HG03565 (cell line): ENCODE results near the gene TUBG2.
"Not testable (repeated sequence)": the region's sequence is repeated elsewhere in the genome, so short reads cannot be mapped to it uniquely, and the experiment has no call there.

Experiments used
- ATAC-seq: cut with Tn5 transposase; IDR thresholded peaks from one replicate; pipeline ENCODE4 v1.9.1; 2021; ENCODE audit warnings: mild to moderate bottlenecking, moderate library complexity; ENCODE audit not compliant: unreplicated experiment

The TUBG2 gene

GRCh38 chr17:42653179-42654124 lies 5.6 kb upstream of the TUBG2 start:
- ATAC-seq: no peak

DNA sequence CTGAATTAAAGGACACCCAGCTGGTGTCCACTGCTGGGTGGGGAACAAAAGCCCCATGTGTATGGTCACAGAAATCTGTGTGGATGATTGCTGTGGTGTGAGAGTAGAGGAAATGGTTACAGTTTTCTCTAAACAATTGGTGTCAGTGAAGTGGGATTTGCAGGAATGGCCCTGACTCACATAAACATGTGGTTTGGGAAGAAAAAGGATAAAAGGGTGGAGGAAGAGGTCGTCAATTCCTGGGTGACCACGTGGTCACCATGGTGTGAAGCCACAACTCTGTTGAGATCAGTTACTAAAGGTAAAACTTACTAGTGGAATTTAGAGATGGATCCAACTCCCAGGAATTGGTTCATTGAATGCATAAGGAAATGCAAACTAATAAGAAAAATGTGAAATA lies 3.6 kb upstream of the TUBG2 start:
- no peak for ATAC-seq

- ATAC-seq: no peak
These were observed 1.1 kb upstream of the TUBG2 start for GRCh38 chr17:42657824-42658588.

- ATAC-seq: not testable (repeated sequence)
These were observed 819 bp downstream of the TUBG2 start for GRCh38 chr17:42659932-42660274.

- ATAC-seq: no peak
These were observed 1.7 kb downstream of the TUBG2 start for GRCh38 chr17:42660692-42661345.

DNA sequence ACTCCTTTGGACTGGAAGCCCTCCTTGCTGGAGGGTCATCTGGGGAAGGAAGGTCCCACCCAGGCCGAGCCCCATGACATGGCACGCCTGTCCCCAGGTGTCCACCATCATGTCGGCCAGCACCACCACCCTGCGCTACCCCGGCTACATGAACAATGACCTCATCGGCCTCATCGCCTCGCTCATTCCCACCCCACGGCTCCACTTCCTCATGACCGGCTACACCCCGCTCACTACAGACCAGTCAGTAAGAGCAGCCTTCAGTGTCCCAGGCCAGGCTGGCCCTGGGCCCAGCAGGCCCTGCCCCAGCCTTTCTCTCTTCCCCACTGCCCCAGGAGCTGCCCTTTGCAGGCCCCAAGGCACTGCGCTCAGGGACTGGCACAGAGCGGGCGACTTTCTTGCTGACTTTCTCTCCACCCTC lies 6.5 kb downstream of the TUBG2 start:
- no peak for ATAC-seq

GRCh38 chr17:42666126-42666525 lies 7.0 kb downstream of the TUBG2 start:
- not testable (repeated sequence) for ATAC-seq

GRCh38 chr17:42667088-42667951 lies 8.2 kb downstream of the TUBG2 start:
- no peak for ATAC-seq

- ATAC-seq: no peak
These were observed 10.6 kb downstream of the TUBG2 start for GRCh38 chr17:42669705-42669976.

DNA sequence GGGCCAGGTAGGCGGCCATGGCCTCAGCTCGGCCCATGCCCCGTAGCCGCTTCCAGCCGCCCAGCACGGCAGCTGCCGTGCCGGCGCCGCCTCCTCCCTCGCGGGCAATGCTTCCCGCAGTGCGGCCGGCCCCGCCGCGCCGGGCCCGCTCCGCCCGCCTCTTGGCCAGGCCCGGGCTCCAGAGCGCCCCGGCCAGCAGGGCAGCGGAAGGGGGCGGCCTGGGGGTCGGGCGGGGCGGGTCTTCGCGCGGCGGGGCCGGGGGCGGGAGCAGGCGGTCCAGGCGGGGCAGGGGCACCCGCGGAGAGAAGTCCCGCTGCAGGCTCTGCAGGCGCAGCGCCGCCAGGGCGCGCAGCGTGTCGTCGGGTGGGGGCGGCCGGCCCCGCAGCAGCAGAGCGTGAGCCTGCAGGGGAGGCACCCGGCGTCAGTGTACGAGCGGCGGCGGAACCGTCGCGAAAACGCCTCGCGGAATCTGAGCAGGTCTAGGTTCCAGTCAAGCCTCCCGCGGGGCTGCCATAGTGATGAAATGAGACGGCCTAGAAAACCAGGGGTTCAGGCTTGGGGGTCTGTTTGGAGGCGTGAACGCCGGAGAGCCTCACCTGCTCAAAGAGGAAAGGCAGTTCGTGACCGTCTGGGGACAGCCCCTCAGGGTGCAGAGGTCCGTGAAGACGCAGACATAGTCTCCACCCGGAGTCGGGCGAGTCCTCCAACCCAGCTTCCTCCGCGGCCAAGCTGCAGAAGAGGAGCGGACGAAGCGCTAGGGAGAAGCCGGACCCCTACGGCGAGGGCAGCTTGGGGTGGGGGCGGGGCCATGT lies 11.1 kb downstream of the TUBG2 start:
- no peak for ATAC-seq

- ATAC-seq: no peak
These were observed 11.9 kb downstream of the TUBG2 start for GRCh38 chr17:42670789-42671657.

GRCh38 chr17:42672038-42672437 lies 13.0 kb downstream of the TUBG2 start:
- no peak for ATAC-seq

DNA sequence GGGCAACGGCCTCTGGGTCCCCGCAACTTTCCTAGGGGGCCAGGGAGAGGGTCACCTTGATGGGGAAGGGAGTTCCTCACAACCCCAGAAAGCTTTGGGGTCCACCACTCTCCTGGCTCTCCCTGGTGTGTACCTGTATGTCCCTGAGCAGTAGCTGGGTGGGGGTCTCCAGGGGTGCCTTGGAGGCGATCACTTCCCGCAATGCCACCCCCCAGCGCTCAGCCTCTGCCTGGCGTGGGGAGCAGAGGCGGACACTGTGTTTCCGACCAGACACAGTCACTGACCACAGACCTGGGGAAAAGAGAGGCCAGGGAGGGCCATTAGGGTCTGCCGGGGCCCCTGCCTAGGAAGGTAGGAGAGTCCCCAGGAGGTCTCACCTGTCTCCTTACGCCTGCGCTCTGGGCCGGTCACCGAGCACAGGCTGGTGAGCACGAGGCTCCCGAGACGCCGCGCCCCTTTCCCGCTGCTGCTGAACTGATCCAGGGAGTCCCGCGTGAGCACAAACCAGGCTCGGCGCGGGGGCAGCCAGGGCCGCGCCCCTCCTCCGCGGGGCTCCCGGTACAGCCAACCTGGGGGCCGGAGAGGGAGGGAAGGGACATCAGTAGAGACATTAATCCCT lies 14.3 kb downstream of the TUBG2 start:
- no peak for ATAC-seq

- no peak for ATAC-seq
These were observed 15.0 kb downstream of the TUBG2 start for GRCh38 chr17:42673885-42674754.

GRCh38 chr17:42674755-42675347 lies 15.8 kb downstream of the TUBG2 start:
- ATAC-seq: no peak

GRCh38 chr17:42675348-42675964 lies 16.4 kb downstream of the TUBG2 start:
- no peak for ATAC-seq

- no peak for ATAC-seq
These were observed 16.9 kb downstream of the TUBG2 start for GRCh38 chr17:42675965-42676423.
